A549 treated with RU486 at 1 μM for 4 hours (cell line): Measurements from ENCODE around the gene CHST11. TPM values are rescaled to one million over a fixed set of nuclear protein-coding genes. Genes with fewer than 3 reads are reported as not detected.

Source experiments
- total RNA-seq: library from RNA; stranded (reverse); fragments of 200-300 nt; extraction: Qiagen RNA extraction; gene quantifications from 5 replicates; pipeline ENCODE4 v1.2.3, GENCODE V29; 2022; ENCODE audit warnings: low read depth

The CHST11 gene
- total RNA-seq, result 25.1 to 40.1 TPM (median 33.7 TPM) in 5 replicates

GRCh38 chr12:104456417-104456949 lies at the start of gene CHST11:
Gene CHST11, plus strand, starts transcription at chr12:104456948.

Other genes starting within 250 kb of the CHST11 start
- gene TXNRD1, start 241.2 kb upstream of the CHST11 start, total RNA-seq, result 1,004 to 1,355 TPM (median 1,133 TPM) in 5 replicates
- 7.2 to 8.7 TPM (median 8.2 TPM) in 5 replicates for gene EID3, start 153.2 kb upstream of the CHST11 start, total RNA-seq